ENCODE measurements around the gene HIVEP3.

HIVEP3 gene

DNA sequence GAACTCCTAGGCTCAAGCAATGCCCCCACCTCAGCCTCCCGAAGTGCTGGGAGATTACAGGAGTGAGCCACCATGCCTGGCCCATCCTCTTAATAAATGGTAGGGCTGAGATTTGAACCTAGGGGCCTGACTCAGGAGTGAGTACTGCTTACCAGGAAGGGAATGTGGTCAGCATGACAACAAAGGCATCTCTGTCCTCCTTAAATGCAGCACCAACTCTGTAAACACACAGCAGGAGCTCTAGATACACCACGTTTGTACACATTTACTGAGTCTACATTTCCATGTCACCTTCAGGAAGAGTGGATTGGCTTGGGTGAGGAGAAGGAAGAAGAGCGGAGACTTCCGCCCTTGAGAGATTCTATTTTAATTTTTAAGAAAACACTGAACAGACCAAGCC is 38.5 kb downstream of the HIVEP3 start:
- TF ChIP-seq GATA1 (IDR thresholded peaks at IDR 0.05; ENCODE audit: low read depth, low read length) (no peak), POLR2A (IDR thresholded peaks at IDR 0.05; ENCODE audit: low read length) (no peak)
- DNase-seq = no peak

DNA sequence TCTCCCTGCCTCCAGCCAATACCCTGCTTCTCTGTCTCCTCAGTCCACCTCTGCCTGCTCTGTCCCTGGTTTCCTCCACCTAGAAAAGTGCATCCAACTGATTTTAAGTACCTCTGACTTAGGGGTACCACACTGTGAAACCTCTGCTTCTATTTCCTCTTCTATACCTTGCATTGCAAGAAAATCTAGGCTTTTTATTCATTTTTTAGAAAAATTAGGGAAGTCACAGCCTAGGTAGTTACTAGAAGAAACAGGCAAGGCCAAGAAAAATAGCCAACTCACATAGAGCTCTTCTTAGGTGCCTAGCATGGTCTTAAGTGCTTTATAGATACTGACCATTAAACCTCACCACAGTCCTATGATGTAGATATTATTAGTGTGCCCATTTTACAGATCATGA is 39.1 kb downstream of the HIVEP3 start:
- DNase-seq = no peak
- TF ChIP-seq POLR2A (IDR thresholded peaks at IDR 0.05; ENCODE audit: low read length) (no peak), GATA1 (IDR thresholded peaks at IDR 0.05; ENCODE audit: low read depth, low read length) (no peak)

DNA sequence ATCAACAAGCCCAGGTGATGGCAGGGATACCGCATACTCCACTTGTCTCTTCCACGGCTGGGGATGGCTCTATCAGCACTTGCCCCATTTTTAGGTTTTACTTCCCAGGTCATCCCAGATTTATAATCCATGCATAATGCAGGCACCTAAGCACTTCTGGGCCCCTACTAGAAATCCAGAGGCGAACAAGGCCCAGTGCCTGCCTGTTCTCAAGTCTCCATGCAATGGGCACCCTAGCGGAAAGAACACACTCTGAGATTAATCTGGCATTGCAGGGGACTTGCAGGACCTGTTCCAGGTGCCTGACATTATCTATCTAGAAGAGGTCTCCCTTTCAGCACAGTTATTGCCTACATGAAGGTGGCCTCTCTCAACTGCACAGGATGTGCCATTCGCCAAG is 39.8 kb downstream of the HIVEP3 start:
- no peak for DNase-seq
- TF ChIP-seq GATA1 (IDR thresholded peaks at IDR 0.05; ENCODE audit: low read depth, low read length) (no peak), POLR2A (IDR thresholded peaks at IDR 0.05; ENCODE audit: low read length) (no peak)

DNA sequence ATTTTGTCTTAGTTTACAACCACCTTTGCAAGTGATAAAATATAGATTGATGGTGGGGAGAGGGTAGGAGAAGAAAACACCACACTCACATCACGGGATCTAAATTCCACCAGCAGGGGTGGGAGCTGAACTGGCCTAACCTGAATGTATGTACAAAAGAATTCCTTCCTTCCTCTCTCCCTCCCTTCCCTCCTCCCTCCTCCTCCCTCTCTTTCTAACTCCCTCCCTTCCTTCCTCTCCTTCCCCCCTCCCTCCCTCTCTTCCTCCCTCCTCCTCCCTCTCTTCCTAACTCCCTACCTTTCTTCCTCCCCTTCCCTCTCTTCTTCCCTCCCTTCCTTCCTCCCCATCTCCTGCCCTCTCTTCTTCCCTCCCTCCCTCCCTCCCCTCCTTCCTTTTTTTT is 40.2 kb downstream of the HIVEP3 start:
- DNase-seq = no peak
- no peak for TF ChIP-seq POLR2A (IDR thresholded peaks at IDR 0.05; ENCODE audit: low read length)
- TF ChIP-seq GATA1 (IDR thresholded peaks at IDR 0.05; ENCODE audit: low read depth, low read length) = no peak

GRCh38 chr1:41876576-41877445 is 41.9 kb downstream of the HIVEP3 start:
- no peak for TF ChIP-seq POLR2A (IDR thresholded peaks at IDR 0.05; ENCODE audit: low read length)
- TF ChIP-seq GATA1 (IDR thresholded peaks at IDR 0.05; ENCODE audit: low read depth, low read length) = no peak
- no peak for DNase-seq

GRCh38 chr1:41875487-41875886 is 43.2 kb downstream of the HIVEP3 start:
- no peak for TF ChIP-seq GATA1 (IDR thresholded peaks at IDR 0.05; ENCODE audit: low read depth, low read length)
- TF ChIP-seq POLR2A (IDR thresholded peaks at IDR 0.05; ENCODE audit: low read length) = no peak
- no peak for DNase-seq

GRCh38 chr1:41874903-41875411 is 43.8 kb downstream of the HIVEP3 start:
- TF ChIP-seq GATA1 (IDR thresholded peaks at IDR 0.05; ENCODE audit: low read depth, low read length) = no peak
- TF ChIP-seq POLR2A (IDR thresholded peaks at IDR 0.05; ENCODE audit: low read length) = no peak
- DNase-seq = no peak

DNA sequence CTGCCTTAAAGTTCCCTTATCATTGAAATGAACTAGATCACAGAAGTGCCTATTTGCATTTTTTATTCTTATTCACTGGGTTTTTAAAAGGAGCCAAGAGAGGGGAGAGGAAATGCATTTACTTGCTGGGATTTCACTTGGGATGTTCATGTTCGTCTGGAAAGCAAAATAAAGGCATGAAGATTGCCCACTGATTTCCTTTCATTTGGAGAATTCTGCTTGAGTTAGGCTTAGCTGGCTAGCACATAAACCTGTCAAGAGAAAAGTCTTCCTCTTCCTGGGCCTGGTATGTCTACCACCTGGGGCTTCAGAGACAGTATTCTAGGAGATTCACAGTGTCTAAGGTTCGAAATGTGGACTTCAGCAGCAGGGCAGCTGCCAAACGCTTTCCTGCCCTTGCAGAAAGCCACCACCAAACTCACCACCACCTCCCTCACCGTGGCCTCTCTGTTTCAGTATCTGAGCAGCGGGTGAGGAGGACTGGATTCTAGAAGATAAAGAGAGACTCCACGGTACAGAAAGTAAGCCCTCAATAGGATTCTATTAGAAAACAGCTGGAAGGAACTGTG is 44.5 kb downstream of the HIVEP3 start:
- DNase-seq = no peak
- no peak for TF ChIP-seq POLR2A (IDR thresholded peaks at IDR 0.05; ENCODE audit: low read length)
- no peak for TF ChIP-seq GATA1 (IDR thresholded peaks at IDR 0.05; ENCODE audit: low read depth, low read length)

GRCh38 chr1:41872074-41872473 is 46.6 kb downstream of the HIVEP3 start:
- no peak for DNase-seq
- TF ChIP-seq GATA1 (IDR thresholded peaks at IDR 0.05; ENCODE audit: low read depth, low read length) = no peak
- no peak for TF ChIP-seq POLR2A (IDR thresholded peaks at IDR 0.05; ENCODE audit: low read length)

GRCh38 chr1:41870076-41870562 is 48.6 kb downstream of the HIVEP3 start:
- no peak for TF ChIP-seq POLR2A (IDR thresholded peaks at IDR 0.05; ENCODE audit: low read length)
- DNase-seq = no peak

- no peak for DNase-seq
- no peak for TF ChIP-seq POLR2A (IDR thresholded peaks at IDR 0.05; ENCODE audit: low read length)
- no peak for TF ChIP-seq GATA1 (IDR thresholded peaks at IDR 0.05; ENCODE audit: low read depth, low read length)
Observed at GRCh38 chr1:41868241-41868998, 50.3 kb downstream of the HIVEP3 start.

GRCh38 chr1:41866285-41866684 is 52.4 kb downstream of the HIVEP3 start:
- DNase-seq = no peak
- TF ChIP-seq POLR2A (IDR thresholded peaks at IDR 0.05; ENCODE audit: low read length) = no peak
- TF ChIP-seq GATA1 (IDR thresholded peaks at IDR 0.05; ENCODE audit: low read depth, low read length) = no peak

GRCh38 chr1:41864471-41865040 is 54.2 kb downstream of the HIVEP3 start:
- no peak for DNase-seq
- TF ChIP-seq POLR2A (IDR thresholded peaks at IDR 0.05; ENCODE audit: low read length) (no peak), GATA1 (IDR thresholded peaks at IDR 0.05; ENCODE audit: low read depth, low read length) (no peak)

GRCh38 chr1:41863718-41864117 is 55.0 kb downstream of the HIVEP3 start:
- DNase-seq = no peak
- no peak for TF ChIP-seq GATA1 (IDR thresholded peaks at IDR 0.05; ENCODE audit: low read depth, low read length)

All from erythroblast (primary cell).